ENCODE data around the gene ERC2.

- TF ChIP-seq GATA2 (IDR thresholded peaks at IDR 0.05; ENCODE audit: low read depth, low read length), result no peak
- no peak for TF ChIP-seq GATA3 (IDR thresholded peaks at IDR 0.05; ENCODE audit: low read depth, low read length)
Measured at GRCh38 chr3:56238299-56238698, 230.0 kb downstream of the ERC2 start.

Data from SH-SY5Y (cell line).